Measurements from ENCODE around the gene PTDSS2.
"Not testable (repeated sequence)": the region's sequence is repeated elsewhere in the genome, so short reads cannot be mapped to it uniquely, and the experiment has no call there.

Gene PTDSS2

DNA sequence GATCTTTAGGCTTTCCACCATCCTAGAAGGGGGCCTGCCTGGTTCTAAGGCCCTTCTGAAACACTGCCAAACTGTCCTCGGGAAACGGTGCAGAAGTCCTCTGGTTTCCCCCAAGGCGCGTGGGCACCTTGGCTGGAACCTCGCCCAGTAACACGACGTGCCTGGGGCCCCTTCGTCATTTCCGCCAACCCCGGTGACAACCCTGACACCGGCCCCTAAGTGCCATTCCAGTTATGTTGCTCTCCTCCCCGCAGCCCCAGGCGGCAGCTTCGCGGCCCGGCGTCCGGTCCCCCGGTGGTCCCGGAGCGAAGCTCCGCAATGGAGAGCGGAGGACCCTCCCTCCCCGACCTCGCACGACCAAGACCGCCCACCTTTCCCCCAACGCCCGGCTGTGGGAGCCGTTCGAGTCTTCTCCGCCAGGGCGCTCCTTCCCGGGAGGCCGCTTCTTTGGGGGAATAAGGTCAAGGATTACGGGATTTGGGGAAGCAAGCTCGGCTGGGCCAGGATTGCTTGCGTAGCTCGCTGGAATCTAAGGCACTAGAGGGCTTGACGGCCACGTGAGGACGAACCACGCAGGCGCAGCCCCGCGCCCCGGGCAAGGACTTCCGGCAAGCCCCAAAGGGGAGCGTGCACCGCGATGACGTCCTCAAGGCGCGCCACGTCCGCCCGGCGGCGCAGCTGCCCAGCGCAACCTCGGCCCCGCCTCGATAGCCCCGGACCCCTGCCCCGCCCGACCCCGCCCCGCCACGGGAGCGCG lies 56.3 kb downstream of the PTDSS2 start:
- peak; percentile 99 for DNase-seq (ENCODE audit: low spot score)

GRCh38 chr11:506995-507726 lies 57.1 kb downstream of the PTDSS2 start, which contains the start of gene RNH1:
TSS of gene RNH1 (minus strand) at chr11:507242. CDS start at chr11:502162, 5,080 bp downstream.
- peak; percentile 90 for DNase-seq (ENCODE audit: low spot score)

- DNase-seq (ENCODE audit: low spot score) = no peak
Measured at GRCh38 chr11:507727-508515, 57.8 kb downstream of the PTDSS2 start.

GRCh38 chr11:508956-509355 lies 58.9 kb downstream of the PTDSS2 start:
- DNase-seq (ENCODE audit: low spot score) = no peak

DNA sequence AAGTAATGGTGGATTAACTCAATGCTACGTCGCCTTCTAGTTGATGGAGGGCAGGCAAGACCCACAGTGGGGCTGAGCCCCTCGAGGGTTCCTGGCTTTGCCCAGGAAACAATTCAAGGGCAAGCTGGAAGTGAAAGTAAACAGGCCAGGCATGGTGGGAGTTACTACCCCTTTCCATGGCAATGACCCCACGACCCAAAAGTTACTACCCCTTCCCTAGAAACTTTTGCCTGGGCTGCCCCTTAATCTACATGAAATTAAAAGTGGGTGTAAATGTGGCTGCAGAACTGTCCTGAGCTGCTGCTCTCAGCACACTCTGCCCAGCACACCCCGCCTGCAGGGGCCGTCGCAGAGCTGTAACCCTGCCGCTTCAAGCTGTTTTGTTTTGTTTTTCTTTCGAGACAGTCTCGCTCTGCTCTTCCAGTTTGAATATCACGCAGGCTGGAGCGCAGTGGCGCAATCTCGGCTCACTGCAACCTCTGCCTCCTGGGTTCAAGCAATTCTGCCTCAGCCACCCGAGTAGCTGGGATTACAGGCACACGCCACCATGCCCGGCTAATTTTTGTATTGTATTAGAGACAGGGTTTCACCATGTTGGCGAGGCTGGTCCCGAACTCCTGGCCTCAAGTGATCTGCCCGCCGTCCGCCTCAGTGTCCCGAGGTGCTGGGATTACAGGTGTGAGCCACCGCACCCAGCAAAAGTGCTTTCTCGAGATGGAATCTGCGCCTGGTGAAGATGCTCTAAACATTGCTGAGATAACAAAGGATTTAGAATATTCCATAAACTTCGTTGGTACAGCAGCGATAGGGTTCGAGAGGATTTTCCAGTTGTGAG lies 62.9 kb downstream of the PTDSS2 start:
- no peak for DNase-seq (ENCODE audit: low spot score)

GRCh38 chr11:514606-515005 lies 64.5 kb downstream of the PTDSS2 start:
- no peak for DNase-seq (ENCODE audit: low spot score)

GRCh38 chr11:515131-515530 lies 65.1 kb downstream of the PTDSS2 start:
- no peak for DNase-seq (ENCODE audit: low spot score)

DNA sequence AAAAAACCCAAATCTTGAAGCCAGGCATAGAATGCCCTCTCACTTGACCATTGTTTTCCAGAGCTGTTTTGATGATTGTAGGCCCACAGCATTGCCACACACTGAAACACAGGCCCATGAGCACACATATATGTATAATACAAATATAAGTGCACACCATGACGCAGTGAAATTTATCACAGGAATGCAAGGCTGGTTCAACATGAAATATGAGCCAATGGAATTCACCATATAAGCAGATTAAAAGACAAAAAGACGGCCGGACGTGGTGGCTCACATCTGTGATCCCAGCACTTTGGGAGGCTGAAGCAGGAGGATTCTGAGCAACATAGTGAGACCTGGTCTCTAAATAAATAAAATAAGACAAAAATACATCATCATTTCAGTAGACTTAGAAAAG lies 66.3 kb downstream of the PTDSS2 start:
- DNase-seq (ENCODE audit: low spot score) = no peak

DNA sequence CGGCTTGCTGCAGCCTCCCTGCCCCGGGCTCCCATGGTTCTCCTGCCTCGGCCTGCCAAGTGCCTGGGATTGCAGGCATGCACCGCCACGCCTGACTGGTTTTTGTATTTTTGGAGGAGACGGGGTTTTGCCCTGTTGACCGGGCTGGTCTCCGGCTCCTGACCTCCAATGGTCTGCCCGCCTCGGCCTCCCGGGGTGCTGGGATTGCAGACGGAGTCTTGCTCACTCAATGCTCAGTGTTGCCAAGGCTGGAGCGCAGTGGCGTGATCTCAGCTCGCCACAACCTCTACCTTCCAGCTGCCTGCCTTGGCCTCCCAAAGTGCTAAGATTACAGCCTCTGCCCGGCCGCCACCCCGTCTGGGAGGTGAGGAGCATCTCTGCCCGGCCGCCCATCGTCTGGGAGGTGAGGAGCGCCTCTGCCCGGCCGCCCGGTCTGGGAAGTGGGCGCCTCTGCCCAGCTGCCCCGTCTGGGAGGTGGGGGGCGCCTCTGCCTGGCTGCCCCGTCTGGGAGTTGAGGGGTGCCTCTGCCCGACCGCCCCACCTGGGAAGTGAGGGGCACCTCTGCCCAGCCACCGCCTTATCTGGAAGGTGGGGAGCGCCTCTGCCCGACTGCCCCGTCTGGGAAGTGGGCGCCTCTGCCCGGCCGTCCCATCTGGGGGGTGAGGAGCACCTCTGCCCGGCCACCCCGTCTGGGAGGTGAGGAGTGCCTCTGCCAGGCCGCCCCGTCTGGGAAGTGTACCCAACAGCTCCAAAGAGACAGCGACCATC lies 67.0 kb downstream of the PTDSS2 start:
- not testable (repeated sequence) for DNase-seq (ENCODE audit: low spot score)

GRCh38 chr11:518463-519202 lies 68.6 kb downstream of the PTDSS2 start:
- DNase-seq (ENCODE audit: low spot score) = peak; percentile 87

- no peak for DNase-seq (ENCODE audit: low spot score)
Measured at GRCh38 chr11:520428-521176, 70.5 kb downstream of the PTDSS2 start.

DNA sequence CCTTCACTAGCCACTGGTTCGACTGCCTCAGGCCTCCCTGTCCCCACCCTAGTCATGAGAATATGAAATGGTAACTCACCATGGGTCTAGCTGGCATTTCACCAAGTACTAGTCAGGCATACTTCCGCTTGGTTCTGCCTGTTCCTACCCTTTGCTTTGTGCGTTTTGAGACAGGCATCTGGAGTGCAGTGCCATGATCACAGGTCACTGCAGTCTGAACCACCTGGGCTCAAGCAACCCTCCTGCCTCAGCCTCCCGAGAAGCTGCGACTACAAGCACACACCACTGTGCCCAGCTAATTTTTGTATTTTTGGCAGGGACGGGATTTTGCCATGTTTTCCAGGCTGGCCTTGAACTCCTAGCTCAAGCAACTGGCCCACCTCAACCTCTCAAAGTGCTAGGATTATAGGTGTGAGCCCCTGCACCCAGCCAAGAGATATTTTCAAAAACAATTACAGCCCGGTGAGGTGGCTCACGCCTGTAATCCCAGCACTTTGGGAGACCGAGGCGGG lies 71.2 kb downstream of the PTDSS2 start:
- no peak for DNase-seq (ENCODE audit: low spot score)

DNA sequence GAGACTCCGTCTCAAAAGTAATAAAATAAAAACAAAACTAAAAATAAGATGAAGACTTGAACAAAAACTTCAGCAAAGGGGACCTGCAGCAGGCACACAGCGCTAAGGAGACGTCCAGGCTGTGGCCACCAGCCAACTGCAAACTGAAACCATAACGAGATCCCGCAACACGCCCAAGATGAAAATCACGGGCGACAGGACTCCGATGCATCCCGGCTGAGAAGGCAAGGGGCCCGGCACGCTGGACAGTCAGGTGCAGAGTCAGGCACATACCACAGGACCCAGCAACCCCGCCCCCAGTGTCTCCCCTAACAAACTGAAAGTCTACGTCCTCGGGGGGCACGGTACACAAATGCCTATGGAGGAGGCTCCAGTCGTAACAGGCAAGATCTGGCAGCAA lies 76.1 kb downstream of the PTDSS2 start:
- DNase-seq (ENCODE audit: low spot score) = no peak

DNA sequence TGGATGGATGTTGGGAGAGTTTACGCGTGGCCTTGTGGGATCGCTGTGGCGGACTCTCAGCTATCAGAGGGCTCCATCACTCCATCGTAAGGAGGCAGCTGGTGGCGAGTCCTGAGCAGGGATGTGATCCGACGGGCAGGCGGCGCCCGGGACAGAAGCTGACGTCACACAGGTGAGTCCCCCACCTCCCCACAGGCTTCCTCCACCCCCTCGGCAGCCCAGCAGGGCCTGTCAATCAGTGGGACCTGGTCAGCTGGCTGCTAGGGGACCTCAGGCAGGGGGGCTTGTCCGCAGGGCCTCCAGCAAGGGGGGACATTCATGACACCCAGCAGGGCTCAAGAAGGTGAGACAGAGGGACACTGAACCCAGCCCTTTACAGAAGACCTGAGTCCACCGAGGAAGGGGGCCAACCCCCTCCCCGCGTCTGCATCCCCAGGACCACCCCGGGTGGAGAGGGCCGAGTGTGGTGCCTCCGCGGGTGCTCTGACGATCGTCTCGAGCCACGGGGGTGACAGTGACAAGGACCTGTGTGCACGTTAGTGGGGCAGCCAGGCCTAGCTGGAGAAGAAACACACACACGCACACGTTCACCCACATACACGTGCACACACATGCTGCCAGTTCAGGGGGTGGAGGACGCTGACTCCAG lies 78.2 kb downstream of the PTDSS2 start:
- no peak for DNase-seq (ENCODE audit: low spot score)

DNA sequence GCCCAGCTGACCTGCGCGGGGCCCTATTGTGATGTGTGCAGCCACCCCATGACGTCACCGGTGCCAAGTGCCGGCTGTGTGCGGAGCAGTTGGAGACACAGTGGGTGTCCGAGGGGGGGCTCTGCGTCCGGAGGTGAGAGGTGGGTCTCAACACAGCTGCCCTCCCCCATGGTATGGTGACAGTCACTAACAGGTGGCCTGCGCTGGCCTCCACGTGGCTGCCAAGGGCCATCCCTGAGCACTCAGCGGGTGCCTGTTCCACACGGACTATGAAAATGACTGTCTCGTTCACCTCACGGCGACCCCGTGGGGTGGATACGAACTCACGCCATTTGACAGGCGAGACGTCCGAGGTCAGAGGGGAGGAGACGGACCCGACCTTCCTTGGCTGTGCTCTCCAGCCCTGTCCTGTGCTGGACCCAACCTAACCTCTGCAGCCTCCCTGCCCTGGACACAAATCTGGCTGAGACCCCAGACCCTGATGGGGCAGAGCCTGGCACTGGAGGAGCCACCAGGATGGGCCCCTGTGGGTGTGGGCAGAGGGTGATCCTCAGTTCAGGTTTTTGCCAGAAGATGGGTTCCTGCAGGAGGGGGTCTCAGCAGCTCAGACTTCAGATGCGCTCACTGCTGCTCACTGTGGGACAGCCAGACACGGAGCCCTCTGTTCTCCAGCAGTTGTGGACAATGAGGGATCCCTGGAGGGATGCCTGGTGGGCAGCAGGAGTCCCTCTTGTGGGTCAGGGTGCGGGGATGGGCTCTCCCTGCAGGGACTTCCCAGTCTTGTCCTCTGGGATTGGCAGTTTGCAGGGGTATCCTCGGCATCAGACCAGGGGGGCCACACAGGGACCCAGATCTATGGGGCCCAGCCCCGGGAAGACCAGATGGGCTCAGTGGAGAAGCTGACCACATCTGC lies 79.0 kb downstream of the PTDSS2 start:
- no peak for DNase-seq (ENCODE audit: low spot score)

DNA sequence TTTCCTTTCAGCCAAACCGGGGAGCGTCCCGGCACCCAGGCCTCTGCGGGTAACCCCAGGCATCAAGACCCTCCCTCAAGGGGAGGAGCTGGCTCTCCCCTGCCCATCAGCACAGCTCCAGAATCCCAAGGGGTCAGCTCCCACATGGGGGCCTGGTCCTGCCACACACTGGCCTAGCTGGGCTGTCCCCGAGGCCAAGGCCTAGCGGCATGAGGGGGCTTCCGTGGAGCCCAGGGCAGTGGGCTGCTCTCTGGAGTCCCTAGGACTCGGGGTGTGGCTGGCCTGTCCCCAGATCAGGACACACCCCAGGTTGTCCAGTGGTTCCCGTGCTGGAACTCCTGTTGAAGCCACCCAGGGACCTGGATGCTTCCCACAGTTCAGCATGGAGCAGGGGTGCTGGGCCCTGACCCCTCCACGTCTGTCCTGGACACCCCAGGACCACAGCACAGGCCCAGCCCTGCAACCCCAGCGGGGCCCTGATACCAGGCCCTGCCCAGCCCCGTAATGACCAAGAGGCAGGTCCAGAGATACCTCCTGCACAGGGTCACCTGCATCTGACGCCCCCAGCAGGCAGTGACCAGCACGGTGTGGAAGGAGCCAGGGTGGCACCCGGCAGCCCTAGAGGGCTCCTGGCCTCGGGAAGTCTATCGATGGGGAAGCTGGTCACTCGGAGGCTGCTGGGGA lies 79.8 kb downstream of the PTDSS2 start:
- DNase-seq (ENCODE audit: low spot score) = no peak
